Motor neuron (in vitro differentiated cells): Measurements from ENCODE around the gene GASK1A. TPM values are rescaled to one million over a fixed set of nuclear protein-coding genes. Genes with fewer than 3 reads are reported as not detected.

ENCODE experiments used
- ATAC-seq, 8 experiments: fragments of 200-7000 bp; cut with Tn5 transposase; replicated peaks in 6 of 8; 2 replicates each; pipeline ENCODE4 v1.8.0; 2021; ENCODE audit warnings: mild to moderate bottlenecking in 8 of 8, moderate library complexity in 8 of 8
- H3K27ac ChIP-seq, 2 donors: fragments of 250-450 bp; sonication (Bioruptor Pico); 2 replicates each; pipeline ENCODE4 v1.9.0; 2021; ENCODE audit warnings: antibody characterized with exemption in 2 of 2, mild to moderate bottlenecking in 2 of 2, moderate library complexity in 1 of 2
- H3K4me1 ChIP-seq, 2 donors: fragments of 250-450 bp; sonication (Bioruptor Pico); replicated peaks in 1 of 2; 2 replicates each; pipeline ENCODE4 v1.6.1; 2021; ENCODE audit warnings: antibody characterized with exemption in 2 of 2, mild to moderate bottlenecking in 2 of 2, moderate library complexity in 1 of 2
- H3K4me3 ChIP-seq, 5 donors: fragments of 250-450 bp; sonication (Bioruptor Pico); 2 replicates each; pipeline ENCODE4 v1.9.0; 2021; ENCODE audit warnings: antibody characterized with exemption in 5 of 5, mild to moderate bottlenecking in 5 of 5, moderate library complexity in 4 of 5
- WGBS, 10 experiments: fragments of 450-650 bp; shearing (Covaris generic); methylation state at CpG; one replicate each; pipeline ENCODE4 v1.0.0; 2022; 5-methylcytosine and 5-hydroxymethylcytosine counted together
- in situ Hi-C, 9 experiments: fragments of 400-800 bp; cut with MboI; loops; one replicate each; pipeline ENCODE4 v1.15.0; 2021; ENCODE audit warnings: low sequenced_read_pairs in 9 of 9, low pct_unique_long_range_greater_than_20kb in 2 of 9; ENCODE audit not compliant: unreplicated experiment in 9 of 9
- total RNA-seq, 8 experiments: library from RNA; unstranded; fragments of 300-600 nt; gene quantifications; 2 replicates each; pipeline versions ENCODE4 v1.2.3 to v1.2.4, GENCODE V29; 2022

Gene GASK1A
- 1 to 10 TPM in 3 of 8 experiments, under 1 TPM in 5; 0.18 to 4.3 (median 0.85) TPM for total RNA-seq

- Histone ChIP-seq H3K27ac (no peak within 1 kb of the TSS), H3K4me3 (peak within 1 kb of the TSS; percentile 33 to 46 (median 38)), H3K4me1 (peaks cover 0 to 5% of the 10 kb centered on the region in 2 donors)
- in situ Hi-C loops, result no loop called here
- WGBS, 10 experiments, result 0 to 17% (median 4%) methylated on average over 2 to 11 of the region's 80 CpGs; no CpG with 5 or more reads in 3 of the 10 experiments
- ATAC-seq, result peak; percentile 80 to 89 (median 86)
Observed at GRCh38 chr3:42979044-42979972, at the start of gene GASK1A. TSS of gene GASK1A (plus strand) at chr3:42979311. CDS start at chr3:42979643, 332 bp downstream.

- H3K4me1 ChIP-seq, result no peaks in the 10 kb centered on the region
- H3K4me3 ChIP-seq, result no peak overlapping the region
- in situ Hi-C loops, result no loop called here
- peak in 1 of 8 experiments; percentile 32 for ATAC-seq
- WGBS, 10 experiments, result 32 to 100% (median 75%) methylated on average over 1 to 5 of the region's 5 CpGs; no CpG with 5 or more reads in 1 of the 10 experiments
- H3K27ac ChIP-seq, result no peak overlapping the region
Observed at GRCh38 chr3:42934111-42934510, 45.0 kb upstream of the GASK1A start.

- ATAC-seq, result no peak
Observed at GRCh38 chr3:42934910-42935309, 44.2 kb upstream of the GASK1A start.

GRCh38 chr3:42935472-42935871 lies 43.6 kb upstream of the GASK1A start:
- 29 to 60% methylated on average over 1 of the region's 1 CpG; no CpG with 5 or more reads in 8 of the 10 experiments for WGBS, 10 experiments
- H3K4me3 ChIP-seq, result no peak overlapping the region
- ATAC-seq, result no peak
- no peak overlapping the region for H3K27ac ChIP-seq
- H3K4me1 ChIP-seq, result no peaks in the 10 kb centered on the region
- in situ Hi-C loops, result no loop called here

More at GRCh38 chr3:42934910-42935309, 44.2 kb upstream of the GASK1A start:
- WGBS, 10 experiments, result 0 to 82% (median 57%) methylated on average over 1 to 2 of the region's 2 CpGs; no CpG with 5 or more reads in 1 of the 10 experiments
- Histone ChIP-seq H3K27ac (no peak overlapping the region), H3K4me1 (no peaks in the 10 kb centered on the region), H3K4me3 (no peak overlapping the region)
- in situ Hi-C loops, result no loop called here

- Histone ChIP-seq H3K4me1 (no peaks in the 10 kb centered on the region), H3K4me3 (no peak overlapping the region), H3K27ac (no peak overlapping the region)
- WGBS, 10 experiments, result 47 to 91% (median 82%) methylated on average over 3 to 19 of the region's 43 CpGs; no CpG with 5 or more reads in 2 of the 10 experiments
- in situ Hi-C loops, result no loop called here
- ATAC-seq, result peak in 2 of 8 experiments; percentile 29 to 90
Observed at GRCh38 chr3:42936157-42936981, 42.7 kb upstream of the GASK1A start.

GRCh38 chr3:42937334-42937733 lies 41.8 kb upstream of the GASK1A start:
- in situ Hi-C loops, result no loop called here
- H3K4me1 ChIP-seq, result no peaks in the 10 kb centered on the region
- 44 to 100% (median 86%) methylated on average over 1 to 3 of the region's 3 CpGs for WGBS, 10 experiments
- ATAC-seq, result no peak
- no peak overlapping the region for H3K4me3 ChIP-seq
- H3K27ac ChIP-seq, result no peak overlapping the region

GRCh38 chr3:42942693-42943092 lies 36.4 kb upstream of the GASK1A start:
- 0 to 89% (median 38%) methylated on average over 1 of the region's 1 CpG; no CpG with 5 or more reads in 1 of the 10 experiments for WGBS, 10 experiments
- no peak for ATAC-seq
- Histone ChIP-seq H3K4me3 (no peak overlapping the region), H3K4me1 (no peaks in the 10 kb centered on the region), H3K27ac (no peak overlapping the region)
- in situ Hi-C loops, result no loop called here

- no peak for ATAC-seq
- in situ Hi-C loops, result no loop called here
- Histone ChIP-seq H3K4me1 (no peaks in the 10 kb centered on the region), H3K27ac (no peak overlapping the region), H3K4me3 (no peak overlapping the region)
- WGBS, 10 experiments, result 20 to 100% (median 73%) methylated on average over 1 to 5 of the region's 5 CpGs
Observed at GRCh38 chr3:42946050-42946449, 33.1 kb upstream of the GASK1A start.

- WGBS, 10 experiments, result 8 to 88% (median 65%) methylated on average over 1 to 3 of the region's 3 CpGs; no CpG with 5 or more reads in 1 of the 10 experiments
- in situ Hi-C loops, result loop anchor here in 6 of 9 experiments (25.0 kb wide), 6 partner anchors 130 to 1255 kb away; no protein-coding TSS in a partner anchor
Observed at GRCh38 chr3:42957573-42957972, 21.5 kb upstream of the GASK1A start.

GRCh38 chr3:42960282-42960681 lies 18.8 kb upstream of the GASK1A start:
- WGBS, 10 experiments, result 35 to 68% (median 59%) methylated on average over 1 to 5 of the region's 5 CpGs
- Histone ChIP-seq H3K4me3 (no peak overlapping the region), H3K27ac (no peak overlapping the region), H3K4me1 (no peaks in the 10 kb centered on the region)
- ATAC-seq, result no peak
- in situ Hi-C loops, result loop anchor here in 6 of 9 experiments (10.0 to 25.0 kb wide), 8 partner anchors 127 to 1252 kb away; no protein-coding TSS in a partner anchor

More at GRCh38 chr3:42957573-42957972, 21.5 kb upstream of the GASK1A start:
- ATAC-seq, result no peak
- no peak overlapping the region for H3K27ac ChIP-seq
- H3K4me3 ChIP-seq, result no peak overlapping the region
- no peaks in the 10 kb centered on the region for H3K4me1 ChIP-seq

- in situ Hi-C loops, result loop anchor here in 6 of 9 experiments (10.0 to 25.0 kb wide), 8 partner anchors 127 to 1252 kb away; no protein-coding TSS in a partner anchor
- 67 to 100% (median 89%) methylated on average over 1 of the region's 1 CpG; no CpG with 5 or more reads in 5 of the 10 experiments for WGBS, 10 experiments
- no peak for ATAC-seq
- Histone ChIP-seq H3K4me1 (no peaks in the 10 kb centered on the region), H3K4me3 (no peak overlapping the region), H3K27ac (no peak overlapping the region)
Observed at GRCh38 chr3:42960786-42961185, 18.3 kb upstream of the GASK1A start.

- no peaks in the 10 kb centered on the region for H3K4me1 ChIP-seq
- H3K4me3 ChIP-seq, result no peak overlapping the region
- H3K27ac ChIP-seq, result no peak overlapping the region
- in situ Hi-C loops, result loop anchor here in 6 of 9 experiments (10.0 to 25.0 kb wide), 8 partner anchors 126 to 1251 kb away; no protein-coding TSS in a partner anchor
- 0 to 10% (median 0%) methylated on average over 1 to 4 of the region's 4 CpGs; no CpG with 5 or more reads in 2 of the 10 experiments for WGBS, 10 experiments
- ATAC-seq, result peak; percentile 71 to 94 (median 84)
Observed at GRCh38 chr3:42961633-42962032, 17.5 kb upstream of the GASK1A start.
